HepG2 (cell line): ENCODE results near the gene POLR2B. TPM values are rescaled to one million over a fixed set of nuclear protein-coding genes. Genes with fewer than 3 reads are reported as not detected.

ENCODE experiments used
- ADNP ChIP-seq: sonication (generic); formaldehyde crosslinking; IDR thresholded peaks from 2 replicates; pipeline ENCODE4 v1.4.0; 2020; ENCODE audit warnings: missing genetic modification reagents
- BCL6 ChIP-seq: IDR thresholded peaks from 2 replicates; pipeline ENCODE4 v1.6.1; 2016; ENCODE audit warnings: missing genetic modification reagents, missing compliant biosample characterization
- IRX3 ChIP-seq: sonication (generic); formaldehyde crosslinking; IDR thresholded peaks from 2 replicates; pipeline ENCODE4 v1.8.1; 2023; ENCODE audit warnings: mild to moderate bottlenecking, low read depth, missing genetic modification reagents, borderline replicate concordance
- KLF6 ChIP-seq: IDR thresholded peaks from 2 replicates; pipeline ENCODE4 v1.8.0; 2016; ENCODE audit warnings: missing biosample characterization, missing genetic modification reagents
- NAIF1 ChIP-seq: sonication (generic); formaldehyde crosslinking; IDR thresholded peaks from 2 replicates; pipeline ENCODE4 v1.5.0; 2020; ENCODE audit warnings: mild to moderate bottlenecking, missing genetic modification reagents, borderline replicate concordance
- SNRNP70 ChIP-seq: fragments of 200-400 bp; formaldehyde crosslinking; IDR thresholded peaks from 2 replicates; pipeline ENCODE4 v1.6.1; 2017; ENCODE audit warnings: mild to moderate bottlenecking, low read depth, low read length, moderate library complexity
- ZBTB10 ChIP-seq: sonication (generic); formaldehyde crosslinking; IDR thresholded peaks from 2 replicates; pipeline ENCODE4 v1.4.0; 2020; ENCODE audit warnings: missing genetic modification reagents, borderline replicate concordance
- ZNF605 ChIP-seq: sonication (generic); formaldehyde crosslinking; IDR thresholded peaks from 2 replicates; pipeline ENCODE4 v1.8.0; 2022; ENCODE audit warnings: mild to moderate bottlenecking, missing genetic modification reagents
- ZNF878 ChIP-seq: sonication (generic); formaldehyde crosslinking; IDR thresholded peaks from 2 replicates; pipeline ENCODE4 v1.8.1; 2023; ENCODE audit warnings: mild to moderate bottlenecking, missing genetic modification reagents, moderate library complexity
- polyA plus RNA-seq, 8 experiments: library from polyadenylated mRNA; depleted of rRNA in 3 of 8; stranded (reverse) in 7 of 8; unstranded in 1 of 8; fragments of >200 nt; fragmentation: Illumina TruSeq in 4 of 8; extraction: Trizol in 4 of 8; gene quantifications; 2 replicates each; pipeline versions ENCODE4 v1.2.1 to v1.2.3, GENCODE V29; 2011 to 2016; ENCODE audit warnings: low read depth in 4 of 8, missing spikeins in 1 of 8, mixed read lengths in 1 of 8; ENCODE audit not compliant: insufficient read depth in 1 of 8
- total RNA-seq, 5 experiments: library from RNA; depleted of rRNA; stranded (reverse); fragments of >200 nt; fragmentation: Illumina TruSeq; extraction: Trizol; gene quantifications; 2 replicates each; pipeline ENCODE4 v1.2.3, GENCODE V29; 2016; ENCODE audit warnings: low read depth in 1 of 5
- TF ChIP-seq, protein P1 (sequence below): sonication (generic); formaldehyde crosslinking; IDR thresholded peaks from 2 replicates; pipeline ENCODE4 v1.5.0; 2020; ENCODE audit warnings: mild to moderate bottlenecking, missing genetic modification reagents, borderline replicate concordance
- TF ChIP-seq, protein P2 (sequence below): sonication (generic); formaldehyde crosslinking; IDR thresholded peaks from 2 replicates; pipeline ENCODE4 v1.8.0; 2023; ENCODE audit warnings: mild to moderate bottlenecking, missing genetic modification reagents
- TF ChIP-seq, protein P3 (sequence below): sonication (generic); formaldehyde crosslinking; IDR thresholded peaks from 2 replicates; pipeline ENCODE4 v1.5.1; 2020; ENCODE audit warnings: mild to moderate bottlenecking, missing genetic modification reagents, moderate library complexity
- TF ChIP-seq, protein P4 (sequence below): sonication (generic); formaldehyde crosslinking; IDR thresholded peaks from 2 replicates; pipeline ENCODE4 v1.8.0; 2022; ENCODE audit warnings: mild to moderate bottlenecking, missing genetic modification reagents

The POLR2B gene
- total and polyA plus RNA-seq, 2 of the 13 experiments (the other 11 are each of a cell fraction or from before 2014, with no cell fraction given) = 70.6 to 116 TPM

GRCh38 chr4:56977321-56978012 lies 1.2 kb upstream of the POLR2B start, which contains the start of gene NOA1 (continued):
- TF ChIP-seq NAIF1 (no peak; the same call in 1 of the 2 replicates), KLF6 (CRISPR knock-in tag) (peak; percentile 13; the same call in 1 of the 2 replicates), SNRNP70 (no peak), ZNF878 (CRISPR knock-in tag) (no peak), BCL6 (no peak), ZBTB10 (CRISPR knock-in tag) (no peak), ZNF605 (CRISPR knock-in tag) (0 out of 2 replicates have a peak, but pooled peaks have one; percentile 15), IRX3 (CRISPR knock-in tag) (no peak), ADNP (CRISPR knock-in tag) (no peak)
- TF ChIP-seq, protein P1, sequence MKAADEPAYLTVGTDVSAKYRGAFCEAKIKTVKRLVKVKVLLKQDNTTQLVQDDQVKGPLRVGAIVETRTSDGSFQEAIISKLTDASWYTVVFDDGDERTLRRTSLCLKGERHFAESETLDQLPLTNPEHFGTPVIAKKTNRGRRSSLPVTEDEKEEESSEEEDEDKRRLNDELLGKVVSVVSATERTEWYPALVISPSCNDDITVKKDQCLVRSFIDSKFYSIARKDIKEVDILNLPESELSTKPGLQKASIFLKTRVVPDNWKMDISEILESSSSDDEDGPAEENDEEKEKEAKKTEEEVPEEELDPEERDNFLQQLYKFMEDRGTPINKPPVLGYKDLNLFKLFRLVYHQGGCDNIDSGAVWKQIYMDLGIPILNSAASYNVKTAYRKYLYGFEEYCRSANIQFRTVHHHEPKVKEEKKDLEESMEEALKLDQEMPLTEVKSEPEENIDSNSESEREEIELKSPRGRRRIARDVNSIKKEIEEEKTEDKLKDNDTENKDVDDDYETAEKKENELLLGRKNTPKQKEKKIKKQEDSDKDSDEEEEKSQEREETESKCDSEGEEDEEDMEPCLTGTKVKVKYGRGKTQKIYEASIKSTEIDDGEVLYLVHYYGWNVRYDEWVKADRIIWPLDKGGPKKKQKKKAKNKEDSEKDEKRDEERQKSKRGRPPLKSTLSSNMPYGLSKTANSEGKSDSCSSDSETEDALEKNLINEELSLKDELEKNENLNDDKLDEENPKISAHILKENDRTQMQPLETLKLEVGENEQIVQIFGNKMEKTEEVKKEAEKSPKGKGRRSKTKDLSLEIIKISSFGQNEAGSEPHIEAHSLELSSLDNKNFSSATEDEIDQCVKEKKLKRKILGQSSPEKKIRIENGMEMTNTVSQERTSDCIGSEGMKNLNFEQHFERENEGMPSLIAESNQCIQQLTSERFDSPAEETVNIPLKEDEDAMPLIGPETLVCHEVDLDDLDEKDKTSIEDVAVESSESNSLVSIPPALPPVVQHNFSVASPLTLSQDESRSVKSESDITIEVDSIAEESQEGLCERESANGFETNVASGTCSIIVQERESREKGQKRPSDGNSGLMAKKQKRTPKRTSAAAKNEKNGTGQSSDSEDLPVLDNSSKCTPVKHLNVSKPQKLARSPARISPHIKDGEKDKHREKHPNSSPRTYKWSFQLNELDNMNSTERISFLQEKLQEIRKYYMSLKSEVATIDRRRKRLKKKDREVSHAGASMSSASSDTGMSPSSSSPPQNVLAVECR = peak; percentile 86
- TF ChIP-seq, protein P2, sequence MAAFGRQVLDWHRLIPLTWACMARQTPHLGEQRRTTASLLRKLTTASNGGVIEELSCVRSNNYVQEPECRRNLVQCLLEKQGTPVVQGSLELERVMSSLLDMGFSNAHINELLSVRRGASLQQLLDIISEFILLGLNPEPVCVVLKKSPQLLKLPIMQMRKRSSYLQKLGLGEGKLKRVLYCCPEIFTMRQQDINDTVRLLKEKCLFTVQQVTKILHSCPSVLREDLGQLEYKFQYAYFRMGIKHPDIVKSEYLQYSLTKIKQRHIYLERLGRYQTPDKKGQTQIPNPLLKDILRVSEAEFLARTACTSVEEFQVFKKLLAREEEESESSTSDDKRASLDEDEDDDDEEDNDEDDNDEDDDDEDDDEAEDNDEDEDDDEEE = no peak
- TF ChIP-seq, protein P3, sequence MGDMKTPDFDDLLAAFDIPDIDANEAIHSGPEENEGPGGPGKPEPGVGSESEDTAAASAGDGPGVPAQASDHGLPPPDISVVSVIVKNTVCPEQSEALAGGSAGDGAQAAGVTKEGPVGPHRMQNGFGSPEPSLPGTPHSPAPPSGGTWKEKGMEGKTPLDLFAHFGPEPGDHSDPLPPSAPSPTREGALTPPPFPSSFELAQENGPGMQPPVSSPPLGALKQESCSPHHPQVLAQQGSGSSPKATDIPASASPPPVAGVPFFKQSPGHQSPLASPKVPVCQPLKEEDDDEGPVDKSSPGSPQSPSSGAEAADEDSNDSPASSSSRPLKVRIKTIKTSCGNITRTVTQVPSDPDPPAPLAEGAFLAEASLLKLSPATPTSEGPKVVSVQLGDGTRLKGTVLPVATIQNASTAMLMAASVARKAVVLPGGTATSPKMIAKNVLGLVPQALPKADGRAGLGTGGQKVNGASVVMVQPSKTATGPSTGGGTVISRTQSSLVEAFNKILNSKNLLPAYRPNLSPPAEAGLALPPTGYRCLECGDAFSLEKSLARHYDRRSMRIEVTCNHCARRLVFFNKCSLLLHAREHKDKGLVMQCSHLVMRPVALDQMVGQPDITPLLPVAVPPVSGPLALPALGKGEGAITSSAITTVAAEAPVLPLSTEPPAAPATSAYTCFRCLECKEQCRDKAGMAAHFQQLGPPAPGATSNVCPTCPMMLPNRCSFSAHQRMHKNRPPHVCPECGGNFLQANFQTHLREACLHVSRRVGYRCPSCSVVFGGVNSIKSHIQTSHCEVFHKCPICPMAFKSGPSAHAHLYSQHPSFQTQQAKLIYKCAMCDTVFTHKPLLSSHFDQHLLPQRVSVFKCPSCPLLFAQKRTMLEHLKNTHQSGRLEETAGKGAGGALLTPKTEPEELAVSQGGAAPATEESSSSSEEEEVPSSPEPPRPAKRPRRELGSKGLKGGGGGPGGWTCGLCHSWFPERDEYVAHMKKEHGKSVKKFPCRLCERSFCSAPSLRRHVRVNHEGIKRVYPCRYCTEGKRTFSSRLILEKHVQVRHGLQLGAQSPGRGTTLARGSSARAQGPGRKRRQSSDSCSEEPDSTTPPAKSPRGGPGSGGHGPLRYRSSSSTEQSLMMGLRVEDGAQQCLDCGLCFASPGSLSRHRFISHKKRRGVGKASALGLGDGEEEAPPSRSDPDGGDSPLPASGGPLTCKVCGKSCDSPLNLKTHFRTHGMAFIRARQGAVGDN = peak; percentile 69
- TF ChIP-seq, protein P4, sequence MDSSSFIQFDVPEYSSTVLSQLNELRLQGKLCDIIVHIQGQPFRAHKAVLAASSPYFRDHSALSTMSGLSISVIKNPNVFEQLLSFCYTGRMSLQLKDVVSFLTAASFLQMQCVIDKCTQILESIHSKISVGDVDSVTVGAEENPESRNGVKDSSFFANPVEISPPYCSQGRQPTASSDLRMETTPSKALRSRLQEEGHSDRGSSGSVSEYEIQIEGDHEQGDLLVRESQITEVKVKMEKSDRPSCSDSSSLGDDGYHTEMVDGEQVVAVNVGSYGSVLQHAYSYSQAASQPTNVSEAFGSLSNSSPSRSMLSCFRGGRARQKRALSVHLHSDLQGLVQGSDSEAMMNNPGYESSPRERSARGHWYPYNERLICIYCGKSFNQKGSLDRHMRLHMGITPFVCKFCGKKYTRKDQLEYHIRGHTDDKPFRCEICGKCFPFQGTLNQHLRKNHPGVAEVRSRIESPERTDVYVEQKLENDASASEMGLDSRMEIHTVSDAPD (CRISPR knock-in tag) = no peak
